ENCODE measurements around the gene PCDHA7.
"Not testable (repeated sequence)": the region's sequence is repeated elsewhere in the genome, so short reads cannot be mapped to it uniquely, and the experiment has no call there.

The PCDHA7 gene, protein sequence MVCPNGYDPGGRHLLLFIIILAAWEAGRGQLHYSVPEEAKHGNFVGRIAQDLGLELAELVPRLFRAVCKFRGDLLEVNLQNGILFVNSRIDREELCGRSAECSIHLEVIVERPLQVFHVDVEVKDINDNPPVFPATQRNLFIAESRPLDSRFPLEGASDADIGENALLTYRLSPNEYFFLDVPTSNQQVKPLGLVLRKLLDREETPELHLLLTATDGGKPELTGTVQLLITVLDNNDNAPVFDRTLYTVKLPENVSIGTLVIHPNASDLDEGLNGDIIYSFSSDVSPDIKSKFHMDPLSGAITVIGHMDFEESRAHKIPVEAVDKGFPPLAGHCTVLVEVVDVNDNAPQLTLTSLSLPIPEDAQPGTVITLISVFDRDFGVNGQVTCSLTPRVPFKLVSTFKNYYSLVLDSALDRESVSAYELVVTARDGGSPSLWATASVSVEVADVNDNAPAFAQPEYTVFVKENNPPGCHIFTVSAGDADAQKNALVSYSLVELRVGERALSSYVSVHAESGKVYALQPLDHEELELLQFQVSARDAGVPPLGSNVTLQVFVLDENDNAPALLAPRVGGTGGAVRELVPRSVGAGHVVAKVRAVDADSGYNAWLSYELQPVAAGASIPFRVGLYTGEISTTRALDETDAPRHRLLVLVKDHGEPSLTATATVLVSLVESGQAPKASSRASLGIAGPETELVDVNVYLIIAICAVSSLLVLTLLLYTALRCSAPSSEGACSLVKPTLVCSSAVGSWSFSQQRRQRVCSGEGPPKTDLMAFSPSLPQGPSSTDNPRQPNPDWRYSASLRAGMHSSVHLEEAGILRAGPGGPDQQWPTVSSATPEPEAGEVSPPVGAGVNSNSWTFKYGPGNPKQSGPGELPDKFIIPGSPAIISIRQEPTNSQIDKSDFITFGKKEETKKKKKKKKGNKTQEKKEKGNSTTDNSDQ

DNA sequence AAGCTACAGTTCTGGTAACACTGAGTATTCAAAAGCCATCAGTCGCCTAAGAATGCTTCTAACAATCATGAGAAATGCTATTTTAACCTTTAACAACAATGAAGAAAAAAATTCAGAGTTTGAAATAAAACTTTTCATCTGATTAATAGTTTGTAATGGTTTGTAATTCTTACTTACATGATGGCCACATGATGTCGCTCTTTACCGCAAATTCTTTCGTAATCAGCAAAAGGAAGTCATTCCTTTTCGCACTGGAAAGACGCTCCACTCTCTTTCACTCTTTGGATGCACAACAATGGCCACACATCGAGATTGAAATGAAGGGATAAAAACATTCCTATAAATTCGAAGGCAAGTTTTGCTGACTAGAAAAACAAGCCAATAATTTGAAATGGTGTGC is at the start of gene PCDHA7:
Gene PCDHA7, plus strand, starts transcription at position 277 of the 400 bp plus-strand sequence. Its CDS starts 115 bp downstream, at position 392.
- no peak for DNase-seq

DNA sequence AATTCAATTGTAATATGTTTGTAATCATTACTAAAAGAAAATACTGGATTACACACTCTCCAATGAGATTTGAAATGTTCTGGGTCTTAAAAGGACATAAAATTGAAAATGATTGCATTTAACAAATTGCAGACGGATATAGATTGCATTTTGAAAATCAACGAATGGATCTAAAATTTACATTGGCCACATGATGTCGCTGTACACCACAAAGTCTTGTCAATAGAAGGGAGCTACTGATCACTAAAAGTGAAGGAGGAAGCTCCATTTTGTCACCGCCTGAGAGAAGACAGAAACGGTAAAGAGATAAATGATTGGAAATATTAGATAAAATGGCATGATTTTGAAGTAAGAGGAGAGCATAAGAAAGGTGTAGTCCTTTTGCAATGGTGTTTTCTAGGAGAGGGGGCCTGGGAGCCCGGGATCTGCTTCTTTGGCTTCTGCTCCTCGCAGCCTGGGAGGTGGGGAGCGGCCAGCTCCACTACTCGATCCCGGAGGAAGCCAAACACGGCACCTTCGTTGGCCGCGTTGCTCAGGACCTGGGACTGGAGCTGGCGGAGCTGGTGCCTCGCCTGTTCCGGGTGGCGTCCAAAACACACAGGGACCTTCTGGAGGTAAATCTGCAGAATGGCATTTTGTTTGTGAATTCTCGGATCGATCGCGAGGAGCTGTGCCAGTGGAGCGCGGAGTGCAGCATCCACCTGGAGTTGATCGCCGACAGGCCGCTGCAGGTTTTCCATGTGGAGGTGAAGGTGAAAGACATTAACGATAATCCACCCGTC is 48.0 kb upstream of the PCDHA7 start, which contains the start of gene PCDHA1:
Gene PCDHA1, plus strand, starts transcription at position 236 of the 782 bp plus-strand sequence.
- no peak for DNase-seq

DNA sequence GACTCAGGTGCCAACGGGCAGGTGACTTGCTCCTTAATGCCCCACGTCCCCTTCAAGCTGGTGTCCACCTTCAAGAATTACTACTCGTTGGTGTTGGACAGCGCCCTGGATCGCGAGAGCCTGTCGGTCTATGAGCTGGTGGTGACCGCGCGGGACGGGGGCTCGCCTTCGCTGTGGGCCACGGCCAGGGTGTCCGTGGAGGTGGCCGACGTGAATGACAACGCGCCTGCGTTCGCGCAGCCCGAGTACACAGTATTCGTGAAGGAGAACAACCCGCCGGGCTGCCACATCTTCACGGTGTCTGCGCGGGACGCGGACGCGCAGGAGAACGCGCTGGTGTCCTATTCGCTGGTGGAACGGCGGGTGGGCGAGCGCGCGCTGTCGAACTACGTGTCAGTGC is 46.6 kb upstream of the PCDHA7 start:
- DNase-seq = not testable (repeated sequence)

DNA sequence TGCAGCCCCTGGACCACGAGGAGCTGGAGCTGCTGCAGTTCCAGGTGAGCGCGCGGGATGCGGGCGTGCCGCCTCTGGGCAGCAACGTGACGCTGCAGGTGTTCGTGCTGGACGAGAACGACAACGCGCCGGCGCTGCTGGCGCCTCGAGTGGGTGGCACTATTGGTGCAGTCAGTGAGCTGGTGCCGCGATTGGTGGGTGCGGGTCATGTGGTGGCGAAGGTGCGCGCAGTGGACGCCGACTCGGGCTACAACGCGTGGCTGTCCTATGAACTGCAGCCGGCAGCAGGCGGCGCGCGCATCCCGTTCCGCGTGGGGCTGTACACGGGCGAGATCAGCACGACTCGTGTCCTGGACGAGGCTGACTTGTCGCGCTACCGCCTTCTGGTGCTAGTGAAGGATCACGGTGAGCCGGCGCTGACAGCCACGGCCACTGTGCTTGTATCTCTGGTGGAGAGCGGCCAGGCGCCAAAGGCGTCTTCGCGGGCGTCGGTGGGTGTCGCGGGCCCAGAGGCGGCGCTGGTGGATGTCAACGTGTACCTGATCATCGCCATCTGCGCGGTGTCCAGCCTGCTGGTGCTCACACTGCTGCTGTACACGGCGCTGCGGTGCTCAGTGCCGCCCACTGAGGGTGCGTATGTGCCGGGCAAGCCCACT is 46.1 kb upstream of the PCDHA7 start:
- DNase-seq = not testable (repeated sequence)

DNA sequence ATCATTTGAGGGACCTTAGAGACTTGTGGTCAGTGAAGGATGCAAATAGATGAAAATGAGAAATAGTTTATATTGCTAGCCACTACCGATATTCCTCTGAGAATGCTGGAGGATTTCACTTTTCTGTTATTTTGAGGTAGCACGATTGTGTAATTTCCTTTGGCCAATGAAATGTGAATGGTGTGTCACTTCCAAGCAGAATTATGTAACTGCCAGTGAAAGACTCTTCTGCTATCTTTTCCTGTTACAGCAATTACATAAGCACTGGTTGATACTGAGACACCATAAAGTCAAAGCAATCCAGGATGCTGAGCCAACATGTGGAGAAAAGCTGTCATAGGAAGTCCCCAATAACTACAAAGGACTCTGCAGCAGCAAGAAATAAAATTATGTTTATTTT is 43.0 kb upstream of the PCDHA7 start:
- no peak for DNase-seq

DNA sequence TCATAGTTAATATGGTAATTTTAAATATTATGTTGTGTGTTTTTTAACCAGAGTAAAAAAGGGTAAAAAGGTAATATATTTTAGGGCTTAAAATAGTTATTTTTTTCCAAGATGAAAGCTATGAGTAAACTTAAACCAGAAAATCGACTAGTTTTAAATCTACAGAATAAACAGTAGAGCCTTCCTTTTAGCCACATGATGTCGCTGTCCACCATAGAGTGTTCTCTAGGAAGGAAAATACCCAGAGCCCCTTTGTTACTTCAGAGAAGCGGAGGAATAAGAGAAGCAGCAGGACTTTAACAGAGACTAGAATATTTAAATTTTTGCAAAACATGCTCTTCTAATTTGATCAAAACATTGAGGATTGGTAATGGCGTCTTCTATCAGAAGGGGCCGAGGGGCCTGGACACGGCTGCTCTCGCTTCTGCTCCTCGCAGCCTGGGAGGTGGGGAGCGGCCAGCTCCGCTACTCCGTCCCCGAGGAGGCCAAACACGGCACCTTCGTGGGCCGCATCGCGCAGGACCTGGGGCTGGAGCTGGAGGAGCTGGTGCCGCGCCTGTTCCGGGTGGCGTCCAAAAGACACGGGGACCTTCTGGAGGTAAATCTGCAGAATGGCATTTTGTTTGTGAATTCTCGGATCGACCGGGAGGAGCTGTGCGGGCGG is 39.3 kb upstream of the PCDHA7 start, which contains the start of gene PCDHA2:
Gene PCDHA2, plus strand, starts transcription at position 258 of the 664 bp plus-strand sequence.
- no peak for DNase-seq

DNA sequence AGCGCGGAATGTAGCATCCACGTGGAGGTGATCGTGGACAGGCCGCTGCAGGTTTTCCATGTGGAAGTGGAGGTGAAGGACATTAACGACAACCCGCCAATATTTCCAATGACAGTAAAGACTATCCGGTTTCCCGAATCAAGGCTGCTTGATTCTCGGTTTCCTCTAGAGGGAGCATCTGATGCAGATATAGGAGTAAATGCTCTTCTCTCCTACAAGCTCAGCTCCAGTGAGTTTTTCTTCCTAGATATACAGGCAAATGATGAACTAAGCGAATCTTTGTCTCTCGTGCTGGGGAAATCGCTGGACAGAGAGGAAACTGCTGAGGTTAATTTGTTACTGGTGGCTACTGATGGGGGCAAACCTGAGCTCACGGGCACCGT is 38.8 kb upstream of the PCDHA7 start:
- DNase-seq = no peak

DNA sequence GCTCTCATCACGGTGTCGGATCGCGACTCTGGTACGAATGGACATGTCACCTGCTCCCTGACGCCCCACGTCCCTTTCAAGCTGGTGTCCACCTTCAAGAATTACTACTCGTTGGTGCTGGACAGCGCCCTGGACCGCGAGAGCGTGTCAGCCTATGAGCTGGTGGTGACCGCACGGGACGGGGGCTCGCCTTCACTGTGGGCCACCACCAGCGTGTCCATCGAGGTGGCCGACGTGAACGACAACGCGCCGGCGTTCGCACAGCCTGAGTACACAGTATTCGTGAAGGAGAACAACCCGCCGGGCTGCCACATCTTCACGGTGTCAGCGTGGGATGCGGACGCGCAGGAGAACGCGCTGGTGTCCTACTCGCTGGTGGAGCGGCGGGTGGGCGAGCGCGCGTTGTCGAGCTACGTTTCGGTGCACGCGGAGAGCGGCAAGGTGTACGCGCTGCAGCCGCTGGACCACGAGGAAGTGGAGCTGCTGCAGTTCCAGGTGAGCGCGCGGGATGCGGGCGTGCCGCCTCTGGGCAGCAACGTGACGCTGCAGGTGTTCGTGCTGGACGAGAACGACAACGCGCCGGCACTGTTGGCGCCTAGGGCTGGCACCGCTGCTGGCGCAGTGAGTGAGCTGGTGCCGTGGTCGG is 37.9 kb upstream of the PCDHA7 start:
- DNase-seq = not testable (repeated sequence)

DNA sequence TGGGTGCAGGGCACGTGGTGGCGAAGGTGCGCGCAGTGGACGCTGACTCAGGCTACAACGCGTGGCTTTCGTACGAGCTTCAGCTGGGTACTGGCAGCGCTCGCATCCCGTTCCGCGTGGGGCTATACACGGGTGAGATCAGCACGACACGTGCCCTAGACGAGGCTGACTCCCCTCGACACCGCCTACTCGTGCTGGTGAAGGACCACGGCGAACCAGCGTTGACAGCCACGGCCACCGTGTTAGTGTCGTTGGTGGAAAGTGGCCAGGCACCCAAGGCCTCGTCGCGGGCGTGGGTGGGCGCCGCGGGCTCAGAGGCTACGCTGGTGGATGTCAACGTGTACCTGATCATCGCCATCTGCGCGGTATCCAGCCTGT is 37.4 kb upstream of the PCDHA7 start:
- no peak for DNase-seq

DNA sequence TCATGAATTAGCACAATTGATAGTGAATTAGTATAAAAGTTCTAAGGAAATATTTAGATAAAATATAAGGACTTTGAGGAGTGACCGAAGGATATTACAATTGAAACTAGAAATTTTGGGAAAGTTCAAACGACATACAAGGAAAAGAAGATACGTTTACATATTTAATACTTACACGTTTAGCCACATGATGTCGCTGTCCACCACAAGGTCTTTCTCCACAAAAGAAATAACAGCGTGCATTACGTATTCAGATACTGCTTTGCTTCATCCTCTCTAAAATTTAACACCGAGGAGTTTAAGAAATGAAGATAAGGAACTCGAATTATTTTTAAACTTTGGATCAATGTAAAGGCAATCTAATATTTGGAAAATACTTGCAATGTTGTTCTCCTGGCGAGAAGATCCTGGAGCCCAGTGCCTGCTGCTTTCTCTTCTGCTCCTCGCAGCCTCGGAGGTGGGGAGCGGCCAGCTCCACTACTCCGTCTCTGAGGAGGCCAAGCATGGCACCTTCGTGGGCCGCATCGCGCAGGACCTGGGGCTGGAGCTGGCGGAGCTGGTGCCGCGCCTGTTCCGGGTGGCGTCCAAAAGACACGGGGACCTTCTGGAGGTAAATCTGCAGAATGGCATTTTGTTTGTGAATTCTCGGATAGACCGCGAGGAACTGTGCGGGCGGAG is 33.1 kb upstream of the PCDHA7 start, which contains the start of gene PCDHA3:
Gene PCDHA3, plus strand, starts transcription at position 242 of the 678 bp plus-strand sequence.
- DNase-seq = peak; percentile 72

DNA sequence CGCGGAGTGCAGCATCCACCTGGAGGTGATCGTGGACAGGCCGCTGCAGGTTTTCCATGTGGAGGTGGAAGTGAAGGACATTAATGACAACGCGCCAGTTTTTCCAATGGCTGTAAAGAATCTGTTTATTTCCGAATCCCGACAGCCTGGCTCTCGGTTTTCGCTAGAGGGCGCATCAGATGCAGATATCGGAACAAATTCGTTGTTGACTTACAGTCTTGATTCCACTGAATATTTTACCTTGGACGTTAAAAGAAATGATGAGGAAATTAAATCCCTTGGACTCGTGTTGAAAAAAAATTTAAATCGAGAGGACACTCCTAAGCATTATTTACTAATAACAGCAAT is 32.6 kb upstream of the PCDHA7 start:
- DNase-seq = peak; percentile 68

DNA sequence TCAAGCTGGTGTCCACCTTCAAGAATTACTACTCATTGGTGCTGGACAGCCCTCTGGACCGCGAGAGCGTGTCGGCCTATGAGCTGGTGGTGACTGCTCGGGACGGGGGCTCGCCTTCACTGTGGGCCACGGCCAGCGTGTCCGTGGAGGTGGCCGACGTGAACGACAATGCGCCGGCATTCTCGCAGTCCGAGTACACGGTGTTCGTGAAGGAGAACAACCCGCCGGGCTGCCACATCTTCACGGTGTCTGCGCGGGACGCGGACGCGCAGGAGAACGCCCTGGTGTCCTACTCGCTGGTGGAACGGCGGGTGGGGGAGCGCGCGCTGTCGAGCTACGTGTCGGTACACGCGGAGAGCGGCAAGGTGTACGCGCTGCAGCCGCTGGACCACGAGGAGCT is 31.7 kb upstream of the PCDHA7 start:
- not testable (repeated sequence) for DNase-seq

DNA sequence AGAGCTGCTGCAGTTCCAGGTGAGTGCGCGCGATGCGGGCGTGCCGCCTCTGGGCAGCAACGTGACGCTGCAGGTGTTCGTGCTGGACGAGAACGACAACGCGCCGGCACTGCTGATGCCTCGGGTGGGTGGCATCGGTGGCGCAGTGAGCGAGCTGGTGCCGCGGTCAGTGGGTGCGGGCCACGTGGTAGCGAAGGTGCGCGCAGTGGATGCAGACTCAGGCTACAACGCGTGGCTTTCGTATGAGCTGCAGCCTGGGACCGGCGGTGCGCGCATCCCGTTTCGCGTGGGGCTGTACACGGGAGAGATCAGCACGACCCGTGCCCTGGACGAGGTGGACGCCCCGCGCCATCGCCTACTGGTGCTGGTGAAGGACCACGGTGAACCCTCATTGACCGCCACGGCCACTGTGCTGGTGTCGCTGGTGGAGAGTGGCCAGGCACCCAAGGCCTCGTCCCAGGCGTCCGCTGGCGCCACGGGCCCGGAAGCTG is 31.2 kb upstream of the PCDHA7 start:
- DNase-seq = no peak

DNA sequence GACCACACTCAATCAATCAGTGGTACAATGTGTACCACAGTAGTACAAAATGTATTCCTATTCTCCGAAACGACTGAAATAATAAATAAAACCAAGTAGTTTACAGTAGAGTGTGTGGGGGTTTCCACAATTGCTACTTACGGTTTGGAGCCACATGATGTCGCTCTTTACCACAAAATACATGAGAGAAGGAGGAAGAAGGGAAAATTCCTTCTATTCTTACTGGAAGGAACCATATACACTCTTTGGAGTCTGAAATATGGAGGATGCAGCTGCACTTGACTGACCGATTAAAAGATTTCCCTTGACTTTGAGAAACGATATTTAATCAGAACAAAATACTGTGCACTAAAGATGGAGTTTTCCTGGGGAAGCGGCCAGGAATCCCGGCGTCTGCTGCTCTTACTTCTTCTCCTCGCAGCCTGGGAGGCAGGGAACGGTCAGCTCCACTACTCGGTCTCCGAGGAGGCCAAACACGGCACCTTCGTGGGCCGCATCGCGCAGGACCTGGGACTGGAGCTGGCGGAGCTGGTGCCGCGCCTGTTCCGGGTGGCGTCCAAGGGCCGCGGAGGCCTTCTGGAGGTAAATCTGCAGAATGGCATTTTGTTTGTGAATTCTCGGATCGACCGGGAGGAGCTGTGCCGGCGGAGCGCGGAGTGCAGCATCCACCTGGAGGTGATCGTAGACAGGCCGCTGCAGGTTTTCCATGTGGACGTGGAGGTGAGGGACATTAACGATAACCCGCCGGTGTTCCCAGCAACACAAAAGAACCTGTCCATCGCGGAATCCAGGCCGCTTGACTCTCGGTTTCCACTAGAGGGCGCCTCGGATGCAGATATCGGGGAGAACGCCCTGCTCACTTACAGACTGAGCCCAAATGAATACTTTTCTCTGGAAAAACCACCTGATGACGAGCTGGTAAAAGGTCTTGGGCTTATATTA is 27.0 kb upstream of the PCDHA7 start, which contains the start of gene PCDHA4:
Gene PCDHA4, plus strand, starts transcription at position 235 of the 942 bp plus-strand sequence.
- DNase-seq = no peak

DNA sequence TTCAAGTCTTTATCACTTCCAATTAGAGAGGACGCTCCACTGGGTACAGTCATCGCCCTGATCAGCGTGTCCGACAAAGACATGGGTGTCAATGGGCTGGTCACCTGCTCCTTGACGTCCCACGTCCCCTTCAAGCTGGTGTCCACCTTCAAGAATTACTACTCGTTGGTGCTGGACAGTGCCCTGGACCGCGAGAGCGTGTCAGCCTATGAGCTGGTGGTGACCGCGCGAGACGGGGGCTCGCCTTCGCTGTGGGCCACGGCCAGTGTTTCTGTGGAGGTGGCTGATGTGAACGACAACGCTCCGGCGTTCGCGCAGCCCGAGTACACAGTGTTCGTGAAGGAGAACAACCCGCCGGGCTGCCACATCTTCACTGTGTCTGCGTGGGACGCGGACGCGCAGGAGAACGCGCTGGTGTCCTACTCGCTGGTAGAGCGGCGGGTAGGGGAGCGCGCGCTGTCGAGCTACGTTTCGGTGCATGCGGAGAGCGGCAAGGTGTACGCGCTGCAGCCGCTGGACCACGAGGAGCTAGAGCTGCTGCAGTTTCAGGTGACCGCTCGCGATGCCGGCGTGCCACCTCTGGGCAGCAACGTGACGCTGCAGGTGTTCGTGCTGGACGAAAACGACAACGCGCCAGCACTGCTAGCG is 25.7 kb upstream of the PCDHA7 start:
- DNase-seq = not testable (repeated sequence)

DNA sequence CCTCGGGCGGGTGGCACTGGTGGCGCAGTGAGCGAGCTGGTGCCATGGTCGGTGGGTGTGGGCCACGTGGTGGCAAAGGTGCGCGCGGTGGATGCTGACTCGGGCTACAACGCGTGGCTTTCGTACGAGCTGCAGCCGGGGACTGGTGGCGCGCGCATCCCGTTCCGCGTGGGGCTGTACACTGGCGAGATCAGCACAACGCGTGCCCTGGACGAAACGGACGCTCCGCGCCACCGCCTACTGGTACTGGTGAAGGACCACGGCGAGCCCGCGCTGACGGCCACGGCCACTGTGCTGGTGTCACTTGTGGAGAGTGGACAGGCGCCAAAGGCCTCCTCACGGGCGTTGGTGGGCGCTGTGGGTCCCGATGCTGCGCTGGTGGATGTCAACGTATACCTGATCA is 25.2 kb upstream of the PCDHA7 start:
- no peak for DNase-seq

DNA sequence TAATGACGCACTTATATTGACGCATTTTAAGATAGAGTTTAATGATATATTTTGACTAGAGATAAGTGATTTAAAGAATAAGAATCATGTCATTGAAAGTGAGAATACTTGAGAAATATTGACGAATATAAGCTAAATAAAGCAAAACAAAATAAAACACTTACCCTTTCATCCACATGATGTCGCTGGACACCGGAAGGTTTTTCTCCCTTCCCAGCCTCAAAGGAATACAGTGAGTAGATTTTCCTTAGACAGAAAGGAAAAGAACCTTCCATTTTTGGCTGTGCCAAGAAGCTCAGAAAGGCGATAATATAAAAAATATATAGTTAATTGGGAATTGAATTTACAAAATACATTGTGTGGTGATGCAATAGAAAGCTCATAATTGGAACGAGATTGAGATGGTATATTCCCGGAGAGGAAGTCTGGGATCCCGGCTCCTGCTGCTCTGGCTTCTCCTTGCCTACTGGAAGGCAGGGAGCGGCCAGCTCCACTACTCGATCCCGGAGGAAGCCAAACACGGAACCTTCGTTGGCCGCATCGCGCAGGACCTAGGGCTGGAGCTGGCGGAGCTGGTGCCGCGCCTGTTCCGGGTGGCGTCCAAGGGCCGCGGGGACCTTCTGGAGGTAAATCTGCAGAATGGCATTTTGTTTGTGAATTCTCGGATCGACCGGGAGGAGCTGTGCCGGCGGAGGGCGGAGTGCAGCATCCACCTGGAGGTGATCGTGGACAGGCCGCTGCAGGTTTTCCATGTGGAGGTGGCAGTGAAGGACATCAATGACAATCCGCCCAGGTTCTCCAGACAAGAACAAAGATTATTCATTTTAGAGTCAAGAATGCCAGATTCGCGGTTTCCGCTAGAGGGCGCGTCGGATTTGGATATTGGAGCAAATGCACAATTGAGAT is 12.4 kb upstream of the PCDHA7 start, which contains the start of gene PCDHA5:
Gene PCDHA5, plus strand, starts transcription at position 239 of the 906 bp plus-strand sequence.
- DNase-seq = no peak
